Colon (tissue), 2 donors: ENCODE results near the gene DES.

Experiments
- FAIRE-seq: peaks from 2 replicates; lab custom pipeline; 2012; peaks lifted over from hg19 to GRCh38; lab: Jason Lieb, UNC
- donor health status: control.
- donor health status: control.

DES gene

DNA sequence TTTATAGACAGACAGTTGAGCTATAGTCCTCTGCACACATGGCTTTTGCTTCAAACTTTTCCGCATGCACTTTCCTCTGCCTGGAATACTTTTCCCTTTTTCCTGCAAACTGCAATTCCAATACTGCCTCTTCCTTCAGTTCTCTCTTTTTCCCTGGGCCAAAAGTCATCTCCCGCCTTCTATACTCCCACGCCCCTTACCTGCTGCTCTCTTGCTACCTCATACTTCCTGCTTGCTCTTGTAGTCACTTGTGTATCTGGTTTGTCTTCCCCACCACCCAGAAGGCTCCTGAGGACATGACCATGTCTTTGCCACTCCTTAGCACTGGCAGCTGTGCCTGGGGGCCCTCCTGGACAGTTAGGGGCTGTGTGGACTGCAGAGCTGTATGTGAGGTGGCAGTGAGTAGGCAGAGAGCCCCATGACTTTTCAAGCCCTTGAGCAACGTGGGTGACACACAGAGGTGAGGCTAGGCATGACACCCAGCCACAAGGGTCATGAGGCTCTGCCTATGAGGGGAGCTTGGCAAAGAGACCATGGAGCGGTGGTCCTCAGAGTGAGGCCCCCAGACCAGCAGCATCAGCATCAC lies 39.7 kb downstream of the DES start:
- FAIRE-seq, result no peak

DNA sequence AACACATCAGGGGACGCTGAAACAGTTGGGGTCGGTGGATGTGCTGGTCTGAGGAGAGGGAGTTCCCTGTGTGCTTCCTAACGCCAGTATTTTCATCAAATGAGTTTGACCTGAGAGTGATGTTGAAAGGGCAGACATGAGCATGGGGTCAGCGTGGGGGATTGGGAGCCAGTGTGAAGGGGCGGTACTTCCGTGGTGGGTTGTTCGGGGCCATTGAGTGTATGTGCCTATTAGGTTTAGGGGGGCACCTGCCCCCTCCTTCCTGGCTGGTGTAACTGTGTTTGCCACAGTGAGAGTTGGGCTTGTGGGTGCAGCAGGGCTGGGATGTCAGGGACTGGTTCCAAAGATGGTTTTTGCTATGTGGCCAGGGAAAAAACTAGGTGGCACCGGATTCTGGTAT lies 40.8 kb downstream of the DES start:
- no peak for FAIRE-seq

DNA sequence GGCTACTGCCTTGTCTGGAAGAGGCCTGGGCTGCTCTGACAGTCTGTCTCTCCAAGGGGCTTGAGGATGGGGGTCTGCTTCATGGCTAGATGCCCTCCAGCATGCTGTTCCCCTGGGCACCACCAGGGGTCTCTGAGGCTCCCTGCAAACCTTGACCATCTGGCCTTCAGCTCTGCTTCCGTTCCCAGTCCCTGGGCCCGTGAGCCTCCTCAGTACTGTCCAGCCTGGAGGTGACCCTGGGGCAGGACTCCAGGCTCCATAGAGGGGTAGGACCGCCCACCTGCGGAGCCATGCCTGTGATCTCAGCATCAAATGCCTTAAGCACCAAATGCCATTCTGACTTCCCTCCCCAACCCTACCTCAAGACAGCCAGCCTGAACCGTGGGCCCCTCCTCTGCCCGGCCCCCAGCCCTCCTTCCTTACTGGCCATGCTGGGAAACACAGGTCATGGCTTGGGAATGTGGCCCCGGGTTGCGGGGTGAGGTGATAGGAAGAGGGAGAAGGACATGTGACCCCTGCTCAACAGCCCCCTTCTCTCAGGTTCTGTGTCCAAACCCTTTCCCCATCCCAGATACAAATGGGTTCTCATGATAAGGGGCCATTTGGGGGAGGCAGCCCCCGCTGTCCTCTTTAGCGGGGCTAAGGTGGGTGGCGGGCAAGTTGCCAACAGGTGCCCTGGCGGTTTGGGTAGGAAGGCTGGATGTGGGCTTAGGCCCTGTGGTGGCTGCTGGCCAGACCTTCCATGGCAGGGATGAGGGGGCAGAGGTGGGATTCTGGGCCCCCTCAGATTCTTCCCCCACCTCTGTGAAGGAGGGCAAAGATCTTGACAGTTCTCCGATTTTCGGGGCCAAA lies 41.5 kb downstream of the DES start:
- FAIRE-seq, result no peak

- no peak for FAIRE-seq
These were observed 42.3 kb downstream of the DES start for GRCh38 chr2:219460424-219460926.

- no peak for FAIRE-seq
These were observed 42.9 kb downstream of the DES start for GRCh38 chr2:219461047-219461514.

- FAIRE-seq, result no peak
These were observed 43.5 kb downstream of the DES start for GRCh38 chr2:219461669-219462068.

GRCh38 chr2:219462349-219462748 lies 44.2 kb downstream of the DES start:
- FAIRE-seq, result no peak

- FAIRE-seq, result no peak
These were observed 46.3 kb downstream of the DES start for GRCh38 chr2:219464286-219465032.

DNA sequence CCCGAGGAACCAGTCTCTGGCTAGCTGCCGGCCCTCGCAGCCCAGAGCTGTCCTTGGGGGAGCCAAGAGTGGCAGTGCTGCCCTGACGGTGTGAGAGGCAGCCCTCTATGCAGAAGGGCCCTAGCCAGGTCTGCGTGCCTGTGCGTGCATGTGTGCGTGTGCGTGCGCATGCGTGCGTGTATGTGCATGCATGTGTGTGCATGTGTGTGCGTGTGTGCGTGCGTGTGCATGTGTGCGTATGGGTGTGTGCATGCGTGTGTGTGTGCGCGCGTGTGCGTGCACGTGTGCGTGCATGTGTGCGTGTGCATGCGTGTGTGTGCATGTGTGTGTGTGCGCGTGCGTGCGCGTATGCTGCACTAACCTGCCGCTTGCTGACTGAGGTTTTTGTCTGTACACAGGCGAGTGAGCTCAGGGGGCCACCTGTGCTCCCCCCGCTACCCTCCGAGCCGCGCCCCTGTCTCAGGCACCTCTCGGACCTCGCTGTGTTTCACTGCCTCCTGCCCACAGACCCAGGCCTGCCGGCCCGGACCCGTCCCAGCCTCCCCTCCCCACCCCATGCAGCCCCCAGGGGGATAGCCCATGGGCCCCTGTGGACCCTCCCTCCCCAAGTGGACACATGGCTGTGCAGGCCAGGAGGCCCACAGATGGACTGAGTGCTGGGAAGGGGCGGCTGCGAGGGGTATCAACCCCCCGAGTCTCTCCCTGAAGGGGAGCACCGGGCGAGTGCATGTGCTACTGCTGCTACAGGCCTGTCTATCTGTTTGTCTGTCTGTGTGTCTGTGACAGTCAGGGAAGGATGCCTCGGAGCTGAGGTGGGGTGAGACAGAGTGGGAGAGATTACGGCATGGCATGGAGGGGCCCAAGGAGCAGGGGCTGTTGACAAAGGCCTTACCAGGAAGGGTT lies 47.7 kb downstream of the DES start:
- no peak for FAIRE-seq

DNA sequence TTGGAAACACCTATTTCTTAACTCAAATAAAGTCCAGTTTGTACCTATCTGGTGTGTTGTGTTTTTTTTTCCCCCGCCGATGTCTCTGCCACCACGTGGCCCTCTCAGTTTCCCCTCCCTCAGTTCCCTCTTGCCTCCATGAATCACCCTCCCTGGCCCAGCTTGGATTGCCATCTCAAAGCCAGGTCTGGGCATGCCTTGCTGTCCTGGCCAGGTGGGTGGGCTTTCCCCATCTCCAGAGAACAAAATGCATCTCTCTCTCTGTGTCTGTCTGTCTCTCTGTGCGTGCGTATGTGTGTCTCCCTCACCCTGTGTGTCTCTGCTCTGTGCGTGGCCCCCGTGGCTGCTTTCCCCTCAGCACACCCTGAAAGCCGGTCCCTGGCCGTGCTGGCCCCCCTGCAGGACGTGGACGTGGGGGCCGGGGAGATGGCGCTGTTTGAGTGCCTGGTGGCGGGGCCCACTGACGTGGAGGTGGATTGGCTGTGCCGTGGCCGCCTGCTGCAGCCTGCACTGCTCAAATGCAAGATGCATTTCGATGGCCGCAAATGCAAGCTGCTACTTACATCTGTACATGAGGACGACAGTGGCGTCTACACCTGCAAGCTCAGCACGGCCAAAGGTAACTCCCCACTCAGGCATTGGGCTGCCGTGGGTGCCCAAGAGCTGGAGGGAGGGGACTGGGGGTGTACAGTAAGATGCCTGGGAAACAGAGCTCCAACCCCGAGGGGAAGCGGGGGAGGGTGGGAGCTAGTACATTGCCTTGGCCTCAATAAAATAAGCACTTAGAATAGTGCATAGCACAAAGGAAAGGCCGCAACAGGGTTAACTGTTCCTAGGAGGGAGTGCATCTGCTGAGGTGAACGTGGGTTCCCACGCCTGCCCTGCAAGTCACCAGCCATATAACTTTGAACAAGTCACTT lies 48.9 kb downstream of the DES start:
- FAIRE-seq, result no peak

DNA sequence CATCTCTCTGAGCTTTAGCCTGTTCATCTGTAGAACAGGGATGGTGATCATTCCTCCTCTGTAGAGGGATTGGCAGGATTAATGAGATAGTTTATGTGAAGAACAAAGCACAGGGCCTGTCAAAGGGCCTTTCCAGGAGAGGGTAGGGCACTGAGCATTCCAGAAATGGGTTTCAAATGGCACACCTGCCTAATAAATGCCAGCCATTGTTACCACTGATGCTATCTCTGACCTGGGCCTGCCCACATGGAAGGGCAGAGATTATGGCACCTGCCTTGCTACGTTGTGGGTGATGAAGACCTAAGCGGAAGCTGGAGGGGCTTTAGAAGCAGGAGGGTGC lies 49.5 kb downstream of the DES start:
- no peak for FAIRE-seq

- no peak for FAIRE-seq
These were observed 50.4 kb downstream of the DES start for GRCh38 chr2:219468410-219469185.

- FAIRE-seq, result no peak
These were observed 51.1 kb downstream of the DES start for GRCh38 chr2:219469186-219469724.

GRCh38 chr2:219470429-219470828 lies 52.3 kb downstream of the DES start:
- FAIRE-seq, result no peak

DNA sequence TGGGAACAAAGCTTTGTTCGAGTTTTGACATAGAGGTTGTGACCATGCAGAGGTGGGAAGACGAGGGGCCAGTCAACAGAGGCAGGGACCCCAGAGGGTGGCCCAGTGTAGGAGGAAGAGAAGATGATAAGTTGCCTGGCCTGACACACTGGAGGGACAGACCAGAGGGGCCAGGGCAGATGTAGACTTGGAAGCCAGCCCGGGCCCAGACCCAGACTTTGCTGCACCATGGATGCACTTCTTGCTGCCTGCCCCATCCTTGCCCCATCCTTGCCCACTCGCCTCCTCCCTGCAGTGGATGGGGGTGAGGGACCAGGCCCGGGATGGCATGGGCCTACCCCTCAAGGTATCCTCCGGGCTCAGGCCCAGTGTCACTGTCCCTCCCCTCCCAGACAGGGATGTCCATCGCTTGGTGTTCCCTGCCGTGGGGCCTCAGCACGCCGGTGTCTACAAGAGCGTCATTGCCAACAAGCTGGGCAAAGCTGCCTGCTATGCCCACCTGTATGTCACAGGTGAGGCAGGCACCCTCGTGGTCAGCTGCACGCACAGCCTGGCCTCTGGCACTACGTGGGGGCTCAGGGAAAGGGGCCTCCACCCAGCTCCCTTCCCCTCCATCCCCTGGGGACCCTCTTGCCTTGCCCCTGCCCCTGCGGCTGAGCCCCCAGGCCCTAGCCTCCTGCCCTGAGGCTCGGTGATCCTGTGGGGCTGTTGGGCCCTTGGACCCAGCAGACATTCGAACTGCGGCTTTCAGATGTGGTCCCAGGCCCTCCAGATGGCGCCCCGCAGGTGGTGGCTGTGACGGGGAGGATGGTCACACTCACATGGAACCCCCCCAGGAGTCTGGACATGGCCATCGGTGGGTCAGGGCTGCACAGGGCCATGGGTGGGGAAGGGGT lies 53.5 kb downstream of the DES start:
- no peak for FAIRE-seq

DNA sequence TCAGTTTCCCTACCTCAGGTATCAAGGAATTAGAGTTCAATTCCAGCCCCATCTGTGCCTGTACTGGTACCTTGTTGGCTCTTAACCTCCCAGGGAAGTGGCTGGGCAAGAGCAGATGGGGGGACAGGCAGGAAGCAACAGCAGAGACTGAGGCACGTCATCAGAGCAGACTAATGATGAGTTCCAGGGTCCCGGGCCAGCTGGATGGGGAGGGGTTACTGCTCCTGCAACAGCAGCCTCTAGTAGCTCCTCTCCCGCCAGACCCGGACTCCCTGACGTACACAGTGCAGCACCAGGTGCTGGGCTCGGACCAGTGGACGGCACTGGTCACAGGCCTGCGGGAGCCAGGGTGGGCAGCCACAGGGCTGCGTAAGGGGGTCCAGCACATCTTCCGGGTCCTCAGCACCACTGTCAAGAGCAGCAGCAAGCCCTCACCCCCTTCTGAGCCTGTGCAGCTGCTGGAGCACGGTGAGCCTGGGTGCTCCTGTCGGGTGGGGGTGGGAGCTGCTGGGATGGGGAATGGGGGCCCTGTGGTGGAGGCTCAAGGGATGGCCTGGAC lies 54.5 kb downstream of the DES start:
- FAIRE-seq, result no peak

DNA sequence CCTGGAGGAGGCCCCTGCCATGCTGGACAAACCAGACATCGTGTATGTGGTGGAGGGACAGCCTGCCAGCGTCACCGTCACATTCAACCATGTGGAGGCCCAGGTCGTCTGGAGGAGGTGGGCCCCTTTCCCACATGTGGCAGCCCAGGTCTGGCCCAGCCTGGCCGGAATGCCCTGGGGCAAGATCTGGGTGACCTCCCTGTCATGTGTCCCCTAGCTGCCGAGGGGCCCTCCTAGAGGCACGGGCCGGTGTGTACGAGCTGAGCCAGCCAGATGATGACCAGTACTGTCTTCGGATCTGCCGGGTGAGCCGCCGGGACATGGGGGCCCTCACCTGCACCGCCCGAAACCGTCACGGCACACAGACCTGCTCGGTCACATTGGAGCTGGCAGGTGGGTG lies 55.3 kb downstream of the DES start:
- FAIRE-seq, result no peak
